ENCODE measurements around the gene PVALEF. TPM values are rescaled to one million over a fixed set of nuclear protein-coding genes. Genes with fewer than 3 reads are reported as not detected.

Gene PVALEF
- total RNA-seq, 1 donor from 2014 or later, result not detected

- H3K27ac Mint-ChIP-seq (ENCODE audit: unreplicated experiment), result peak overlapping the region; percentile 22
- no peaks in the 10 kb centered on the region for H3K9me3 Mint-ChIP-seq (ENCODE audit: low read depth)
- no peak overlapping the region for H3K4me3 Mint-ChIP-seq (ENCODE audit: unreplicated experiment)
- H3K4me1 Mint-ChIP-seq (ENCODE audit: low read depth), result peaks cover 16% of the 10 kb centered on the region
- no peak for DNase-seq (ENCODE audit: low spot score)
- H3K36me3 Mint-ChIP-seq (ENCODE audit: low read depth), result no peaks in the 10 kb centered on the region
- H3K27me3 Mint-ChIP-seq (ENCODE audit: low read depth), result no peaks in the 10 kb centered on the region
- no peak for TF ChIP-seq CTCF (IDR thresholded peaks at IDR 0.05)
These were observed 40.9 kb downstream of the PVALEF start for GRCh38 chr17:81206166-81206565.

DNA sequence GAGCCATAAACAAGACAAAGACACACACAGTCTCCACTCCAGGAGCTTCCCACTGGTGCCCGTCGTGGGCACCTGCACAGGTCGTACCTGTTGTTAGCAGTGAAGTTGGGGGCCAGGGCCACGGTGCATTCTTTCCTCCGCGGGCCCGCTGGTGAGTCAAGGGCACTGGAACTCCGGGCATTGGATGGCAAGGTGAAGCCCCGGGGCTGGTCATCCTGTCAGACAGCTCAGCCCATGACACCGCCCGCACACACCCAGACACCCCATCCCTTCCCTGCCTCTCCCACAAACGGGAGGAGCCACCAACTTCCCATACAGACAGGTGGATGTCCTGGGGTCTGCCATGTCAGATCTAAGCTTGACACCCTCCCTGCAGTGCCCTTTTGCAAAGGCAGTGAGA is 41.4 kb downstream of the PVALEF start:
- Mint-ChIP-seq H3K27ac (ENCODE audit: unreplicated experiment) (no peak overlapping the region), H3K4me1 (ENCODE audit: low read depth) (peaks cover 17% of the 10 kb centered on the region), H3K4me3 (ENCODE audit: unreplicated experiment) (no peak overlapping the region), H3K9me3 (ENCODE audit: low read depth) (no peaks in the 10 kb centered on the region), H3K27me3 (ENCODE audit: low read depth) (no peaks in the 10 kb centered on the region), H3K36me3 (ENCODE audit: low read depth) (no peaks in the 10 kb centered on the region)
- DNase-seq (ENCODE audit: low spot score), result no peak
- TF ChIP-seq CTCF (IDR thresholded peaks at IDR 0.05), result no peak

DNA sequence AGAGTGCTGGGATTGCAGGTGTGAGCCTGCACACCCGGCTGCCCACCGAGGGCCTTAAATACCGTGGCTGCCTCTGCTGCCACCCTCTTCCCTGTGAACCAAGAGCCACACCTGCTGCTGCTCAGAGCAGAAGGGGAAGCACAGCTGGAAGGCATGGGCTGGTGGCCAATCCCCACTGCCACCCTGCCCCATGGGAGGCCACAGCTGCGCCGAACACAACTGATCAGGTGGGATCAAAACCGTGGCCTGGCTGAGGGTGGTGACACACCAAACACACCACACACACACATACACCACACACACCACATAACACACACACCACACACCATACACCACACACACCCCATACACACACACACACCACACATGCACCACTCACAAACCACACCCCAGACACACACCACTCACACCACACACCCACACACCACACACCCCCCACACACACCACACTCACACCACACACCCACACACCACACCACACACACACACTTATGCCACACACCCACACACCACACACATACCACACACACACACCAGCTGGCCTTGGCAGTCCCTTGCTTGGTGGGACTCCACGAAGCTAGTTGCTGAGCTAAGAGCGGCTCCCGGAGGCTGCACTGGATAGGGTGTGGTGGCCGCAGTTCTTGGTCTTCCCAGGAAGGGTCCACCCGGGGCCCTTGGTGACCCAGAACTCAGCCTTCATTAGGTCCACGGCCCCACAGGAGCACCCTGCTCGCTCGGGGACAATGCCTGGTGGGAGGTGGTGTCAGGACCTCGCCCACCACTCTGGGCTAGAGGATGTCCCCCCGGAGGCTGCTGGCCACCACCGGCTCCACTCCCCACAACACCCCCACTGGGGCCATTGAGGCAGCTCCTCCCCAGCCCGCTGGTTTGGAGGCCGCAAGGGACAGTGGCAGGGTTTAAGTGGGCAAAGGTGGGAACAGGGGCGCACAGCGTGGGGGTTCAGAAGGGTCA is 42.6 kb downstream of the PVALEF start:
- TF ChIP-seq CTCF (IDR thresholded peaks at IDR 0.05), result no peak
- Mint-ChIP-seq H3K27me3 (ENCODE audit: low read depth) (no peaks in the 10 kb centered on the region), H3K4me3 (ENCODE audit: unreplicated experiment) (no peak overlapping the region), H3K9me3 (ENCODE audit: low read depth) (no peaks in the 10 kb centered on the region), H3K4me1 (ENCODE audit: low read depth) (peaks cover 17% of the 10 kb centered on the region), H3K36me3 (ENCODE audit: low read depth) (peaks cover 1% of the 10 kb centered on the region), H3K27ac (ENCODE audit: unreplicated experiment) (no peak overlapping the region)
- no peak for DNase-seq (ENCODE audit: low spot score)

DNA sequence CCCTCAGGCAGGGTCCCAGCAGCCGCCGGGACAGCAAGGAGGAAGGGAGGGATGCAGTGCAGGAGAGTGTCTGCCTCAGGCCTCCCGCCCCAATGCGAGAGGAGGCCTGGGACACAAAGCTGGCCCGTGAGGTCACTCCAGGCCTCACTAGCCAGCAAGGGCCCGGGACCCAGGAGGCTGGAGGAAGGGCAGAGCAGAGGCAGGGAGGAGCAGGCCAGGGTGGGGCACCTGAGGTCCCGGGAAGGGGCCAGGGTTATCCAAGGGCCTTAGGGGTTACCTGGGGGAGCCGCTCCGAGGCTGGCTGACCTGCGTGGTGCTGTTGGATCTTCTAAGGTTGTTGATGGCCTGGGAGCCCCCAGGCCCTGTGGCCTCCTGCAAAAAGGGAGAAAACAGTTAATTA is 43.3 kb downstream of the PVALEF start:
- H3K4me3 Mint-ChIP-seq (ENCODE audit: unreplicated experiment), result no peak overlapping the region
- no peaks in the 10 kb centered on the region for H3K27me3 Mint-ChIP-seq (ENCODE audit: low read depth)
- H3K9me3 Mint-ChIP-seq (ENCODE audit: low read depth), result no peaks in the 10 kb centered on the region
- peaks cover 1% of the 10 kb centered on the region for H3K36me3 Mint-ChIP-seq (ENCODE audit: low read depth)
- no peak overlapping the region for H3K27ac Mint-ChIP-seq (ENCODE audit: unreplicated experiment)
- TF ChIP-seq CTCF (IDR thresholded peaks at IDR 0.05), result no peak
- DNase-seq (ENCODE audit: low spot score), result no peak
- H3K4me1 Mint-ChIP-seq (ENCODE audit: low read depth), result peaks cover 17% of the 10 kb centered on the region

- no peaks in the 10 kb centered on the region for H3K27me3 Mint-ChIP-seq (ENCODE audit: low read depth)
- no peak overlapping the region for H3K27ac Mint-ChIP-seq (ENCODE audit: unreplicated experiment)
- H3K9me3 Mint-ChIP-seq (ENCODE audit: low read depth), result no peaks in the 10 kb centered on the region
- H3K4me1 Mint-ChIP-seq (ENCODE audit: low read depth), result peaks cover 17% of the 10 kb centered on the region
- TF ChIP-seq CTCF (IDR thresholded peaks at IDR 0.05), result no peak
- no peak overlapping the region for H3K4me3 Mint-ChIP-seq (ENCODE audit: unreplicated experiment)
- no peak for DNase-seq (ENCODE audit: low spot score)
- peaks cover 1% of the 10 kb centered on the region for H3K36me3 Mint-ChIP-seq (ENCODE audit: low read depth)
These were observed 43.8 kb downstream of the PVALEF start for GRCh38 chr17:81209141-81209540.

All from chondrocyte (in vitro differentiated cells).